ENCODE measurements around the gene LATS2.
A peak's percentile ranks its signal among the peaks of the same experiment; 100 is the strongest.

The LATS2 gene

GRCh38 chr13:21075011-21075378 lies 13.6 kb upstream of the LATS2 start (continued):
- TF ChIP-seq PATZ1 (CRISPR knock-in tag; IDR thresholded peaks at IDR 0.05; ENCODE audit: borderline replicate concordance): no peak
- TF ChIP-seq ZC3H10 (CRISPR knock-in tag; IDR thresholded peaks at IDR 0.05): no peak
- no peak for TF ChIP-seq TCF4 (CRISPR knock-in tag; IDR thresholded peaks at IDR 0.05; ENCODE audit: borderline replicate concordance)
- TF ChIP-seq ZFP30 (CRISPR knock-in tag; IDR thresholded peaks at IDR 0.05): no peak
- TF ChIP-seq CREB5 (CRISPR knock-in tag; IDR thresholded peaks at IDR 0.05; ENCODE audit: low read depth): no peak
- no peak for TF ChIP-seq CSRNP3 (CRISPR knock-in tag; IDR thresholded peaks at IDR 0.05)

- TF ChIP-seq CSRNP3 (CRISPR knock-in tag; IDR thresholded peaks at IDR 0.05) (no peak), TOX (CRISPR knock-in tag; IDR thresholded peaks at IDR 0.05; ENCODE audit: borderline replicate concordance) (no peak), GLIS3 (CRISPR knock-in tag; IDR thresholded peaks at IDR 0.05) (no peak), RARB (CRISPR knock-in tag; IDR thresholded peaks at IDR 0.05) (no peak), PATZ1 (CRISPR knock-in tag; IDR thresholded peaks at IDR 0.05; ENCODE audit: borderline replicate concordance) (no peak), ARNTL (CRISPR knock-in tag; IDR thresholded peaks at IDR 0.05; ENCODE audit: borderline replicate concordance, low read depth) (no peak), TCF4 (CRISPR knock-in tag; IDR thresholded peaks at IDR 0.05; ENCODE audit: borderline replicate concordance) (no peak), PPARA (CRISPR knock-in tag; IDR thresholded peaks at IDR 0.05; ENCODE audit: borderline replicate concordance) (no peak)
Observed at GRCh38 chr13:21074546-21074945, 13.2 kb upstream of the LATS2 start.

GRCh38 chr13:21071924-21072323 lies 10.5 kb upstream of the LATS2 start:
- TF ChIP-seq TCF4 (CRISPR knock-in tag; IDR thresholded peaks at IDR 0.05; ENCODE audit: borderline replicate concordance) (no peak), ZNF8 (CRISPR knock-in tag; IDR thresholded peaks at IDR 0.05) (no peak), ESRRG (CRISPR knock-in tag; IDR thresholded peaks at IDR 0.05) (no peak), ISL1 (CRISPR knock-in tag; IDR thresholded peaks at IDR 0.05) (no peak), ZFP30 (CRISPR knock-in tag; IDR thresholded peaks at IDR 0.05) (no peak), RARB (CRISPR knock-in tag; IDR thresholded peaks at IDR 0.05) (no peak), ARNTL (CRISPR knock-in tag; IDR thresholded peaks at IDR 0.05; ENCODE audit: borderline replicate concordance, low read depth) (no peak), ZNF70 (CRISPR knock-in tag; IDR thresholded peaks at IDR 0.05) (no peak), OSR1 (CRISPR knock-in tag; IDR thresholded peaks at IDR 0.05) (no peak), BACH2 (CRISPR knock-in tag; IDR thresholded peaks at IDR 0.05; ENCODE audit: borderline replicate concordance) (no peak), GLIS3 (CRISPR knock-in tag; IDR thresholded peaks at IDR 0.05) (no peak), CREB5 (CRISPR knock-in tag; IDR thresholded peaks at IDR 0.05; ENCODE audit: low read depth) (no peak), PPARA (CRISPR knock-in tag; IDR thresholded peaks at IDR 0.05; ENCODE audit: borderline replicate concordance) (no peak), SNAI2 (CRISPR knock-in tag; IDR thresholded peaks at IDR 0.05) (no peak), PATZ1 (CRISPR knock-in tag; IDR thresholded peaks at IDR 0.05; ENCODE audit: borderline replicate concordance) (no peak), CSRNP3 (CRISPR knock-in tag; IDR thresholded peaks at IDR 0.05) (no peak), ZFP3 (CRISPR knock-in tag; IDR thresholded peaks at IDR 0.05) (no peak), TOX (CRISPR knock-in tag; IDR thresholded peaks at IDR 0.05; ENCODE audit: borderline replicate concordance) (no peak), CSDC2 (CRISPR knock-in tag; IDR thresholded peaks at IDR 0.05) (no peak), POU6F1 (CRISPR knock-in tag; IDR thresholded peaks at IDR 0.05; ENCODE audit: borderline replicate concordance, low read depth) (no peak)
- no peak for ATAC-seq

More at GRCh38 chr13:21074546-21074945, 13.2 kb upstream of the LATS2 start:
- ATAC-seq: 0 out of 3 replicates have a peak, but pooled peaks have one; percentile 18

Measured in SK-N-SH treated with all-trans-retinoic acid at 6 μM for 48 hours (cell line).